ENCODE results near the gene PIP5K1B. TPM values are rescaled to one million over a fixed set of nuclear protein-coding genes. Genes with fewer than 3 reads are reported as not detected.

The PIP5K1B gene
- total RNA-seq, 1 experiment from 2014 or later = not detected

DNA sequence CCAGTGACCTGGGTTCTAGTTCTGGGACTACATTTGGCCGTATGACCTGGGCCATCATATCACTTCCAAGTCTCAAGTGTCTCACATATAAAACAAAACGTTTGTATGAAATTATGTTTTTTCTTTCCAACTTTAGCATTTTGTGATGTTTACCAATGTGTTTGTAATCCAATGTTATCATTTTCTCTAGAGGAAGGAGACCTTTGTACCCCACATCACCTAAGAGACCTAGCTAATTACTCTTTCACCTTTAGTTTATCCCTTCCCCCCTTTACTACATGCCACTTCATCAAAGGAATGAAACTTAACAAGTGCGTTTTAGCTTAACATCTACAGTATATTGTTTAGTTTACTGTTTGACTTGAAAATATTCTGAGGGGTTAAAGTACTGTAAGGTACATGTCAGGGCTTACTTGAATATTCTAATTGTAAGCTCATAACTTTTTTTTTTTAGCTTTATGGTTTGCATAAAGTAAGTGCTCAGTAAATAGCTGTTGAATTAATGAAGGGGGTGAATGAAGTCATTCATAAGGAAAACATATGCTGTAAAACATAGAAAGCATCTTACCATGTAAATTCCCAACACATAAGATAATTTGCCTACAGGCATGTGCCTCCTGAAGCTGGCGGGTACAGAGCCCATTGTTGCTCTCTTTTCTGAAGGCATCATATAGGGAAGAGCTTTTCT, 2.9 kb downstream of the PIP5K1B start:
- no peak for DNase-seq (ENCODE audit: low spot score)

DNA sequence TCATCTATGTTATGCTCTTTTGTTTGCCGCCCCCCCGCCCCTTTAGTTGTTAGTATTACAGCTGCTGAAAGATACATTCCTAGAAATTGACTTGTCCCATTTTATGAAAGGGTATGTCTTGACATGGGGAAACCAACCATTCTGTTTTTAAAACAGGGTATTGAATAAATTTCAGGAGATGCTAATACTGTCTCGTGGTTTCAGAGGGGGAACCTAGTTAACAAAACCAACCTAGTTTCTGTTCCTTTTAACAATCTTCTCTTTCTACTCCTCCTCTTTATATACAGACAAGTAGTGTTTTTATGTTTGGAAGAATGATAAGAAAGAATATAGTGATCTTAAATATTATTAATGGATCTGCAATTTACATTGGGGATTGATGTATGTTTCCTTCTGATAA, 3.5 kb downstream of the PIP5K1B start:
- DNase-seq (ENCODE audit: low spot score) = no peak

DNA sequence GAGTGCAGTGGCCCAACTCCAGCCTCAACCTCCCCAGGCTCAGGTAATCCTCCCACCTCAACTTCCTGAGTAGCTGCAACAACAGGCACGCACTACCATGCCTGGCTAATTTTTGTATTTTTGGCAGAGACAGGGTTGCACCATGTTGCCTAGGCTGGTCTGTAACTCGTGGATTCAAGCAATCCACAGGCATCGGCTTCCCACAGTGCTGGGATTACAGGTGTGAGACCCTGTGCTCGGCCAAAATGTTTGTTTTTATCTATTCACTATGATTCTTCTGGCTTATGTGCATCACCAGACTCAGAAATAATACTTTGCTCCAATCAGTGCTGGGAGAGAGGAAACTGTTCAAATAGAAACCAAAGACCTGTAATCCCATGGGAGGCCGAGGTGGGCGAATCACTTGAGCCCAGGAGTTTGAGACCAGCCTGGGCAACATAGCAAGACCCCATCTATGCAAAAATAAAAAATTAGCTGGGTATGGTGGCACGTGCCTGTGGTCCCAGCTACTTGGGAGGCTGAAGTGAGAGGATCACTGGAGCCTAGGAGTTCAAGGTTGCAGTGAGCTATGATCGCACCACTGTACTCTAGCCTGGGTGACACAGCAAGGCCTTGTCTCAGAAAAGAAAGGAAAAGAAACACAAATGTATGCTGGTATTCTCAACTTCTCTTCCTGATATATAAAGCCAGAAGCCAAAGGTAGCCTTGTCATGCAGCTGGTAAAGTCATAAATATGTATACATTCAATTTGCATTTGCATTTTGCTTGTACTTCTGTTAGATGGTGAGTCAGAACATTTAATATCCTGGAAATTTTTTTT, 4.5 kb downstream of the PIP5K1B start:
- DNase-seq (ENCODE audit: low spot score) = no peak

DNA sequence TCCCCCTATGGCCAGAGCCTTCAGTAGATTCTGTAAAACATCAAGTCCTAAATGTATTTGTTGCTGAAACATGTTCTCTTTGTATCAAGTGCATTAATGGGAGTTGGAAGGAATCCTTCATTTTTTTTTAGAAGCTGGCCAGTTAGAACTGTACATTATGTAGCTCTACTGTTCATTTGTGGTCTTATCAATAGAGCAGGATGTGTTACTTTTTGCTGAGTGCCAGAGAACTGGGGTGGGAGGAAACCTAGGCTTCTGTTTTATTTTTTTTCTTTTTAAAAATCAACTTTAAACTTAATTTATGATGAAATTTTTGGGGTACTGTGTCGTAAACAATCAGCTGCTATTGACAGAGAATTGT, 5.1 kb downstream of the PIP5K1B start:
- DNase-seq (ENCODE audit: low spot score) = no peak

DNA sequence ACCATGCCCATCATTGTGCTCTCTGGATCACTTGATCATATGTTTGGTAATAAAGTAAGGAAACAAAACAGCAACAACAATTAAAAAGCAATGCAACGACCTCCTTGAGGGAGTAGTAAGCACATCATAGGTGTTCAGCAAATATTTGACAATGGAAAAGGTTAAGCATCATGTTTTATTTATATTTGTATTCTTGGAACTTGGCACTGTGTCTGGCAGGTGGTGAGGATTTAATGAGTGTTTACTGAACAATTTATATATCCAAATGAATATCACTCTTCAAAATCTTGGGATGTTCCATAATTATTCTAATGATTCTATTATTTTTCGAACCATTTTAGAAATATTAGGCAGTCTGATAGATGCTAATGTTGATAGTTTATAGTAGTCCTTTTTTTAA, 6.2 kb downstream of the PIP5K1B start:
- DNase-seq (ENCODE audit: low spot score) = no peak

DNA sequence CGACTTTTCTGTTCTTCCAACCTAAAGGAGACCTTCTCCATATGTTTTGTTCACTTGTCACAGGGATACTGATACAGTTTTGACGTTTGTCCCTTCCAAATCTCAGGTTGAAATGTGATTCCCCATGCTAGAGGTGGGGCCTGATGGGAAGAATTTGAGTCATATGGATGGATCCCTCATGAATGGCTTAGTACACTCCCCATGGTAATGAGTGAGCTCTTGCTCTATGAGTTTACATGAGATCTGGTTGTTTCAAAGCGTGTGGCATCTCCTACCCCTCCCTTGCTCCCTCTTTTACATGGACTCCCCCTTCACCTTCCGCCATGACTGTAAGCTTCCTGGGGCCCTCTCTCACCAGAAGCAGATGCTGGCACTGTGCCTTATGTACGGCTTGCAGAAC, 6.9 kb downstream of the PIP5K1B start:
- DNase-seq (ENCODE audit: low spot score) = no peak

DNA sequence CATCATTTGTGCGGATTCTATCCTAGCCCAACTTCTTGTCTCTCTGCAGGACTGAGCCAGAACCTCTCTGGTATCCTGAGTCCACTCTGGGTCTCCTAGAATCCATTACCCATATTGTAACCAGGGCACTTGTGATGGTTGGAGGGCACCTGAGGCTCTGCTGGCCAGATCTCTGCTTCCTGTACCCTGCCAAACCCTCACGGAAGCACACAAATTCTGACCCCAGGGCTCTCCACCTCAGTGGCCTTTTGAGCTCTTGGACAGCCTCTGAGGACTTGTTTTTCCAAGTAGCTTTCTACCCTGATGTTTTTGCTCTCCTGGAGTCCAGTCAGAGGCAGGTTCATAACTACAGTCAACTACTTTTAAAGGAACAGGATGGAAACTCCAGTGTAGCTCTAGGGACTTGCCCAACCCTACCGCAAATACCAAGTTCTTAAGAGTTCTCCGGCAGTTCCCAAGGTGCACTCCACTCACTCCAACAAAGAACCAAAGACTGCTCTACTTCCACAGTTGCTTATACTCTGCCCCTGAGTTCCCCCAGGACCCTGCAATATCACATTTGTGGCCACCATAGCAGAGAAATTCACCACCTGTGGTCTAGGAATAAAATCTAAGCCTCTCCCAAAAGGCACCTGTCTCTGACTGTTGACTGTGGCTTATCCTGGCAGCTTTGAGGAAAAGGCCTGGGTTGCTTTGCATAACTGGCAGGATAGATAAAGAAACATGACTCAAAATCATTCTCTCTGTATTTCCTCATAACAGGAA, 9.6 kb downstream of the PIP5K1B start:
- DNase-seq (ENCODE audit: low spot score) = no peak

DNA sequence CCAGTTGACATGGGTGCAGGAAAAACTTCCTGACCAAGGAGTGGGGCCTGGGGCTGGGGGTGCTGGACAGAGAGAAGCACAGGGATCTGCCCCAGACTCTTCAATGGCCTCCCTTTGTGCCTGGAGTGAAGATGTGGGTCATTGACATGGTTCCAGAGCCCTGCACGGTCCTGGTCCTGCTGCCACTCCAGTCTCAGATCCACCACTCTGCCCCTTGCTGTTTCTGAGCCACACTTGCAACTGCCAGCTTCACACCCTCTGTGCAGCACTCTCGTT, 10.1 kb downstream of the PIP5K1B start:
- no peak for DNase-seq (ENCODE audit: low spot score)

DNA sequence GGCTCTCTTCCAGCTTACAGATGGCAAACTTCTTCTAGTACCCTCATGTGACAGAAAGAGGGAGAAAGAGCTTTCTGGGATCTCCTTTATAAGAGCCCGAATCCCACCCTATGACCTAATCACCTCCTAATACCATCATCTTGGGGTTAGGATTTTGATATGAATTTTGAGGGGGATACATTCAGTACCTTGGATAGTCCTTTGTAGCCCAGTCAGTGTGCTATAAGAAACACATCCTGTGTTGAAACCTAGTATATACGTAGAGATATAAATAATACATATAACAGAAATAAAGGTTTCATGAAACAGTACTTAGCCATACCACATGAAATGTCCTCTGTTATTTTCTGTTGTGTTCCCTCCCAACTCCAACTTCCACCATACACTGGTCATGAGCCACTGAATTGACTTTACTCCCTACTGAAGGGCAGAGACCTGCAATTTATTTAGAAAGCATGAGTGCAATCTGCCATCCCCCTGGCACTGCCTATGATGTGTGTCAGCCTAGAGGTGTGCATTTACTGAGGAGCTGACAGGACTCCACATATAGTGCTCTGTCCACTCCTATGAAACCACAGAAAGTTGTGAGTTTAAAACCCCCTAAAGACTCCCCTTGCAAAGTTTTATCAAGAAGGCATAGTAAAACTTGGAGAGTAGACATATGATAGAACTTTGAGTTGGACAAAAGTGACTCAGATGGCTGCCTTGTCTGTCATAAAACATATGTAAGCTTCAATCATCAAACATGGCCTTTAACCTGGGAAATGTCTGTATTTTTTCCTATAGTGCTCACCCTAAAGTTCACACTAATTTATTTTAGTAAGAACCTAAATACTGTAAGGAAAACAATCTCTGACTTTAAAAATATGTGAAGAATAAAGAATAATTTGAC, 12.8 kb downstream of the PIP5K1B start:
- DNase-seq (ENCODE audit: low spot score) = no peak

DNA sequence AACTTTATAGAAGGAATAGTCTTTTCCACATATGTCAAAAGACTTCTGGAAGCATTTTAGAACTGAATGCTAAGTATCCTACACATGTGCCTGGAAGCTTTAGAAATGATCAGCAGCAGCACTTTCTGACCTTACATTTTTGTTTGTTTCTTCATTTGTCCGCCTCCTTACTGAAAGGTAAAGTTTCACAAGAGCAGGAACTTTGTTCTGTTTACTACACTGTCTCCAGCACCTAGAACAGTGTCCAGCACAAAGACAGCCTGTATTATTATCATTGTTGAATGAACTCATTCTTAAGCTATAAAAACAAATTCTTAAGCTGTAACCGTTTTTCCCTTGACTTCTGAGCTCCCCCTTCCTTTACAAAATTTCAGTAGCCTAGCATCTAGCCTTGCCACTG, 14.8 kb downstream of the PIP5K1B start:
- no peak for DNase-seq (ENCODE audit: low spot score)

DNA sequence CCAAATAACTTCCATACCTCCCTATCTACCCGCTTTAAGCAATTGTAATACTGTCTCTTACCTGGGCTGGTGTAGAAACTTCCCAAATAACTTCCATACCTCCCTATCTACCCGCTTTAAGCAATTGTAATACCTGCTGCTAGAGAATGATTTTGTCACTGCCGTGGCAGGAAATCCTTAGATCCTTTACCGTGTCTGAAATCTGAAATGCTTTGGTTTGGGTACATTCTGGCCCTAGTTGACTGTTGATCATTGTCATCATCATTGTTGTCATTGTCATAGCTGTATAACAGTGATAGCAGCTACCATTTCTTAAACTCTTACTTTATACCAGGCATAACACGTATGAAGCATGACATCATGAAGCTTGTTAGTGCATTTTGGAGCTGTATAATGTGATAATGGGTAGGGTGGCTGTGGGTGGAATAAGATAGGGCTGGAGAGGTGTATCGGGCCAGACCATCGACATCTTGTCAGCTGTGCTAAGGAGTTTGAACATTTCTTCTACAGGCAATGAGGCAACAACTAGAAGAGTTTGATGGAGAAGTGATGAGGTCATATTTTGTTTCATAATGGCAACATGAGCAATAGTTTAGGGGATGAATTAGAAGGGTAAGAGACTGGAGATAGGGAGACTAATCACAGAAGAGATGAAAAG, 15.7 kb downstream of the PIP5K1B start:
- no peak for DNase-seq (ENCODE audit: low spot score)

DNA sequence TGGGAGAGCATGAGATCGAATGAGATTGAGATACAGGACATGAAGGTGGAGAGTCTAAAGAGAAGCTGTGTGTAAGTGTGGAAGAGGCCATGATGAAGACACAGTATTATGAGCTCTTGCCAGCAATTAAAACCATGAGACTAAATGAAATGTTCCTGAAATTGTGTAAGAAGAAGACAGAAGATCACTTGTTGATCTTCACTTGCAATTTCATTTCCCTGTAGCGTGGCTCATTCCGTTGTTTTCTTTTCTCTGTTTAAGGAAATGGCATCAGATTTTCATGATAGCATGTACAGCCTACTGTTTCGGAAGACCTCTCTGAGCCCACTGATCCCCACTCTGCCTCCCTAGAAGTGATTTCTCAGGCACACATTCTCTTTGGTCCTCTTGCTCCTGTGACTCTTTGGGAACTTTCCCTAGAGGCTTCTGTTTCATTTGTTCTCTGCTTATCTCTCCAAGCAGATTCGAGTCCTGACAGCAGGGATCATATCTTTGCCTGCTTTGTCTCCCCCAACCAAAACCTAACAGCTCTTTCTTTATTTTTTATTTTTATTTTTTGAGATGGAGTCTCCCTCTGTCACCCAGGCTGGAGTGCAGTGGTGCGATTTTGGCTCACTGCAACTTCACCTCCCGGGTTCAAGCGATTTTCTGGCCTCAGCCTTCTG, 16.8 kb downstream of the PIP5K1B start:
- no peak for DNase-seq (ENCODE audit: low spot score)

DNA sequence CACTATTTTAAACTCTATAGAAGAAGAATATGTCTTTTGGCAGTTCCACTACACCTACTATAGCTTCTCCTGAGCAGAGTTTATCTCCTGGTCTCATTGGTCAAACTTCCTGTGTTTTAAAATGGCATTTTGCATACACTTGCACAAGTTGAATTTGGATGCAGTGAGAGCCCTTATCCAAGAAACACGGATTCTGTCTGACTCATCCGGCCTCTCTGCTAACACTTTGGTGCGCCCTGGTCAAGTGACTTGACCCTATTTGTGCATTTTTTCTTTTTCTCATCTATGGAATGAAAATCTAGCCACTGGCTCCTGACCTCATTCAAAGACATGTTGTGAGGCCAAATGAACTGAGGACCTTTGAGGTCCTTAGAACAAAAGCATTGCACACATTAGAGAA, 20.0 kb downstream of the PIP5K1B start:
- DNase-seq (ENCODE audit: low spot score) = no peak

DNA sequence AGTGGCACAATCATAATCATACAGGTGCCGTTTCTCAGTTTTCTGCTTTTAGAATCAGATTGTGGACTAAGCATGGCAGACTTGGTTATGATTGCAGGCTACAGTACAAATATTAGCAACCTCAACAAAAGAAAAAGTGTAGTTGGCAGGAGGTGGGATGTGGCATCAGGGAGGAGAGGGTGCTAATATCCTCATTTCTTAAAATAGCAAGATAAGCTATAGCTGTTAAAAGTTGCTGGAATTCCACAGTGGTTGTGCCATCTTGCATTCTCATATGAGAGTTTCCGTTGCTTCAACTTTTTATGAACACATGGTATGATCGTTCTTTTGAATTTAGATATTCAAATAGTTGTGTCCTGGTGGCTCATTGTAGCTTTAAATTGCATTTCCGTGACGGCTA, 21.4 kb downstream of the PIP5K1B start:
- DNase-seq (ENCODE audit: low spot score) = no peak

DNA sequence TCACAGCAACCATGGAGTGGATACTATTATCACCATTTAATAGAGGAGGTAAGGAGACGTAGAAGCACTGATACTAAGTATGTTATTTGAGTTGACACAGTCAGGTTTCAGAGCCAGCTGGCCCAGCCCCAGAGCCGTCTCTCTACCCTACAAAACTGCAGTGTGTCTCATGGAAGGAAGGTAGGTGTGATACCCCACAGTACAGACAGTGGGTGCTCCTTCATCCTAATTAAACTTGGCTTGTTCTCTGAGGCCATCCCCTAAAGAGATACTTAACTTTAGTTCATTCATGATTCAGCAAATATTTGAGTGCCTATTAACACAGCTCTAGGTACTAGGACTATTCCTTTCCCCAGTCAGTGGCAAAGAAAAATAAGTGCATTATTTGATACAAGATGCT, 22.6 kb downstream of the PIP5K1B start:
- no peak for DNase-seq (ENCODE audit: low spot score)

DNA sequence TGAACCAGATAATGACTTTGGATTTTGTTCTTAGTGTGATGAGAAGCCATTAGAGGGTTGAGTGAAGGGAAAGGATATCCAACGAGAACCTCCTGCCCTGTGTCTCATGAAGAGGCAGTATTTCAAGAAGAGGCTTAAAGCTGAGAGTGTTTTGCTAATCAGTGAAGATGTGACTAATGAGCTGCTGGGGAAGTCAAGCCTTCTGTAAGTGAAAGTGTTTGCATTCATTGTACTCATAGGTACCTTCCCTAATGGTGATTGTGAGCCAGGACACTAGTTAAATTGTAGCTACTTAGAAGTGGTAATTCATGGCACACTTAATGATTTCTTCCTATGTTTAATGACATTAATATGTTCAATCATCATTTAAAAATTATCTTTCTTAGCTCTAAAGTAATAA, 23.7 kb downstream of the PIP5K1B start:
- no peak for DNase-seq (ENCODE audit: low spot score)

DNA sequence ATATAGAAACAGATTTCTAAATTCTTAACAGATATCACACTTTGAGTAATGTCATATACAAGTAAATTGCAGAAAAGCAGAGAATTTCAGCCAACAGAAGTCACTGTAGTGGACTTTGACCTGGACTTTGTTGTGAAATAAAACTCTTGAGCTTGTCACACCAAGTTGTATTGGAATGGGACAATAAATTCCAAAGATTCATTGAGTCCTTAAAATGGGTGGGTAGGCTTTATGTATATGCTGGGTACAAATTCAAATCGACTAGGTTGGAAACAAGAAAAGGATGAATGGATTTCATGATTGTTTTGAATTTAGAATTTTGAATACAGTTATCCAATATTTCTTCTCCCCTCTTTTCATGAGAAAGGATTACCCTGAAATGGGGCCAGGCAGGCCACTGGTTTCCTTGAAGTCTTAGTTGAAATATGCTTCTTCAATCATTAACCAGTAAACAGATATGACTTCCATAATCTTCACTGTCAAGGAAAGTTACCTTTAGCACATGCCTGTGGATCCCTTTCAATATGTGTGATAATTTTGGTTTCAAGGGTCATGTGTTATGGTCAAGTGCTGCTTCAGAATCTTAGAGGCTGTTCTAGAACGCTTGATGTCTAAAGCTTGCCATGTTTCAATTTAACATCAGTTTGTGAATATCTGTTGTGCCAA, 25.7 kb downstream of the PIP5K1B start:
- no peak for DNase-seq (ENCODE audit: low spot score)

DNA sequence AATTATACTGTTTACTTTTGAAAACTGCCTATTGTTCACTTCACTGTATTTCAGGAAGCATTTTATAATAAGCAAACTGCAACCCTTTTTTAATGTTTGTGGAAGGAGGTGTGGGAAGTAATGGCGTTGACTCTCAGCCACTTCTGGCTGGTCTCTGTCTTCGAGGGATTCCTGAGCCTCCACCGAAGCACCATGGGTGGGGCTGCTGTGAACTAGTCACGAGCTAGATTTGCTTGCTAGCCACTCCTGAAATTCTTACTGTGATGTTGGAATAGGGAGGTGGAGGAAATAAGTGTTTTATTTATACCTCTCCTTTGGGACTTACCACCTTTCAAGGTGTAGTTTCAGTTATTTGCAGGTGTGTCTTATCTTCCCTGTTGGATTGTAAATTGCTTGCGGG, 26.8 kb downstream of the PIP5K1B start:
- DNase-seq (ENCODE audit: low spot score) = no peak

DNA sequence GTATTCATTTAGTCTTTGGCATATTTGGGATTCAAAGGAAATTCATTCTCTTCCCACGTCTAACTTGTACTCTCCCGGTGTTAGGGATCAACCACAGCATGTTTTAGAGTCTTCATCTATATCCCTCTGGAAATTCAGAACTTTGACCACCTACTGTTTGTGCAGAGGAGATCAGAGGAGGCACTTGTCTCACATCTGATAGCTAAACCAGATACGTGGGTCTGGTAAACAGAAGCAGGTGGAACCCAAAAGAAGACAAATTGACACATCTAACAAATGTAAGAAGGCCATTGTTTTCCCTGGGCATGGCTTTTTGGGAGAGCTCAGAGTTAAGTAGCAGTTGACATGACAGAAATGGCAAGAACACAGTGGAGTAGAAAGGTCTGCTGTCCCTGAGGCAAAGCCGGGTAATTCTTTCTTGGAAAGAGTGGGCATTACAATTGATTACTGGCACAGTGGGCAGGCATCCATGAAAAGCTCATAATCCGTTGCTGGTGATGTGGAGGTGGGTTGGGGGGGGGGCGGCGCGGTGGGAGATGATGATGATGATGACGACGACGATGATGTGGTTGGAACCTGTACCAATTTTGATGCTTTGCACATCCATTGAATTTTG, 27.5 kb downstream of the PIP5K1B start:
- no peak for DNase-seq (ENCODE audit: low spot score)

DNA sequence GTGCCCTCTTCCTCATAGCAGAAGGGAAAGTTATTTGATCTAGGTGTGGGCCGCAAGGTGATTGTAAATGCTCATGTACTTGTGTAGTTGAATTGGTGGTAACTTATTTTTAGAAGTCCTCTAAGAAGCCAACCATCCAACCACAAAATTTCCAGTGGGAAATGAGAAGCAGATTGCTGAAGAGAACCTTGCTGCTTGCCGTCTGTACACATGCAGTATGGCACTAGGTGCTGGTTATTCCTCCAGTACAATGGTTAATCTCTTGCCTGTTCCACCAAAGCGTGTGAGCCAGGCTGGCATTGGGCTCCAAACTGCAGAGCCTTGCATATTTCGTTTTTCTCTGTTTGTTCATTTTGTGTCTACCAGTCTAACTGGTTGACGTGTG, 28.0 kb downstream of the PIP5K1B start:
- no peak for DNase-seq (ENCODE audit: low spot score)
